ENCODE measurements around the gene C2CD2.

DNA sequence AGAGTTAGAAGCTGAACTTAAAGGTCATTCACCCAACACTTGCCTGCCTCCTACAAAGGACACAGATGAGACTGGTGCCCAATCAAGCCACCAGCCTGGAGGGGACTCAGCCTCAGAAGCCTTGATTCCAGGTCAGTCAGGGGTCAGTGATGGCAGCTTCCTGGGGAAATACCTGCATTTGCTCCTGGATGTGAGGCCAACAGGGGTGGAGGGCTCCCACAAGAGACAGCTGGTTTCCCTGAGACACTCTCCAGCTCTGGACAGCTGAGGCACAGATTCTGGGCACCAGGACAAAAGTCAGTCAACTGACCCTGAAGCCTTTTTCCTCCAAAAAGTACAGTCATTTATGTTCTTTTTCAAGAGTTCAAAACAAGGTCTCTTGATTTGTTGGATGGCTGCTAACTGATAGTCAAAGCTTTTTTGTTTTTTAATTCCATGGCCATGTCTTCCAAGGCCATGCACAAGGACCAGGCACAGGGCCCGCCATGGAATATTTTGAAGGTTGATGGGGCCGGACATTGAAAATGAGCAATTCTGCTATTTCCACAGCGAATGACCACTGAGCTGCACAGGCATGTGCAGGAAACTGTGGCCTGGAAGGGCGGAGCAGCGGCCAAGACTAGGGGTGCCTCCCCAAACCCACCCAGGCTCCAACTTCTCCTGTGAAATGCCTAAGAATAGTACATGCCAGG, 1.8 kb downstream of the C2CD2 start:
- TF ChIP-seq, protein P1, sequence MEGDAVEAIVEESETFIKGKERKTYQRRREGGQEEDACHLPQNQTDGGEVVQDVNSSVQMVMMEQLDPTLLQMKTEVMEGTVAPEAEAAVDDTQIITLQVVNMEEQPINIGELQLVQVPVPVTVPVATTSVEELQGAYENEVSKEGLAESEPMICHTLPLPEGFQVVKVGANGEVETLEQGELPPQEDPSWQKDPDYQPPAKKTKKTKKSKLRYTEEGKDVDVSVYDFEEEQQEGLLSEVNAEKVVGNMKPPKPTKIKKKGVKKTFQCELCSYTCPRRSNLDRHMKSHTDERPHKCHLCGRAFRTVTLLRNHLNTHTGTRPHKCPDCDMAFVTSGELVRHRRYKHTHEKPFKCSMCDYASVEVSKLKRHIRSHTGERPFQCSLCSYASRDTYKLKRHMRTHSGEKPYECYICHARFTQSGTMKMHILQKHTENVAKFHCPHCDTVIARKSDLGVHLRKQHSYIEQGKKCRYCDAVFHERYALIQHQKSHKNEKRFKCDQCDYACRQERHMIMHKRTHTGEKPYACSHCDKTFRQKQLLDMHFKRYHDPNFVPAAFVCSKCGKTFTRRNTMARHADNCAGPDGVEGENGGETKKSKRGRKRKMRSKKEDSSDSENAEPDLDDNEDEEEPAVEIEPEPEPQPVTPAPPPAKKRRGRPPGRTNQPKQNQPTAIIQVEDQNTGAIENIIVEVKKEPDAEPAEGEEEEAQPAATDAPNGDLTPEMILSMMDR (IDR thresholded peaks at IDR 0.05) = no peak
- TF ChIP-seq EZH2 (IDR thresholded peaks at IDR 0.05; ENCODE audit: borderline replicate concordance, insufficient read depth, low read depth, low read length, poor library complexity, severe bottlenecking) = no peak
